Hematopoietic multipotent progenitor cell treated with erythropoietin and hydrocortisone succinate and interleukin-3 and kit ligand, for 4 days (in vitro differentiated cells): ENCODE data around the gene HBP1.
"Not testable (repeated sequence)": the region's sequence is repeated elsewhere in the genome, so short reads cannot be mapped to it uniquely, and the experiment has no call there.

Source experiments
- DNase-seq: peaks from one replicate; pipeline ENCODE4 v3.0.0-alpha.2; 2015

The HBP1 gene

GRCh38 chr7:107186240-107186639, 17.4 kb downstream of the HBP1 start:
- DNase-seq, result no peak

GRCh38 chr7:107187774-107188173, 19.0 kb downstream of the HBP1 start:
- DNase-seq, result no peak

DNA sequence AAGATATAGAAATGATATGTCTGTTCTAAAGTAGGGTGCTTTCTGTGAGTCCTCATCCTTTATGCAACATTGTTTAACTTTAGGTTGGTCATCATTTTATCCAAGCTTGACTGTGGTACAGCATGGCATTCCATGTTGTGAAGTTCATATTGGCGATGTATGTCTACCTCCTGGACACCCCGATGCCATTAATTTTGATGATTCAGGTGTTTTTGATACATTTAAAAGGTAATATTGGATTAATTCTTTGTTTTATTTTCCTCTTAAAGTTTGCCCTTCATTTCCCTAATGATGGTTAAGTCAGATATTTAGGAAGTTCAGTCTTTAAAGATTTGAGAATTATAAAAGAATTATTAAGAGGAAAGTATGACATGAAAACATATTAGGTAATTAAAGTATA, 21.3 kb downstream of the HBP1 start:
- no peak for DNase-seq

DNA sequence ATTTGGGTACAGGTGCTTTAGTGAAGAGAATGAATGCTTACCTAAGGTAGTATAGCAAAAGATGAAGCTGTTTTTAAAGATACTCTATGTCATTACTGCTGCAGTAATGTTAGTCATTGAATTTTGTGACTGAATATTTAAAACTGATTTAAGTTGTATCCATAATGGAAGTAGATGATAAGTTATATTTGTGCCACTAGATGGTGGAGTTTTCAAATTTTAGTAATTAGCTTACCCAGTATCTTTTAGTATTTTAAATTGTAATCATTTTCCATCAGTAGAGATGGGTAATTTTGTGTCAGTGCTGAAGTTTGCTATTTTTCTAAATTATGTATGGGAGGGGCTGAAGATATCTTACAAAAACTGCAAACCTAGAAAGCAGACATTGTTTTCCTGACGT, 25.2 kb downstream of the HBP1 start:
- peak; percentile 37 for DNase-seq

- no peak for DNase-seq
These were observed 28.2 kb downstream of the HBP1 start for GRCh38 chr7:107196834-107197610.

- DNase-seq, result peak; percentile 68
These were observed 33.1 kb downstream of the HBP1 start for GRCh38 chr7:107201795-107202450.

DNA sequence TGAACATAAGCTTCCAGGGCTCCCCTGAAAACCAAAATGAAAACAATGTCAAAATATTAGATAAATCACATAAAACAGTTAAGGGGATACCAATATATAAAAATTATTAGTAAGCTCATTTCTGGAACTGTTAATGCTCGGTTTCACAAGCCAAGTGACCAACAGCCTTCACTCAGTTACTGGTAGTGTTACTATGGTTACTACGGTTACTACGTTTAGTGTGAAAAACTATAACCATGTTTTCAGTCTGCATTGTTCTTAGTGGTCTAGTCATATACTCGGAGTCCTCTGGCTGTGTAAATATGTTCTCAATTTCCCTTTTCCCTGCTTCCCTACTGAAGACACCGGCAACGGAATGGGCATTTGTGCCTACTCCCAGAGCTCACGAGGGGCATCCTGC, 34.8 kb downstream of the HBP1 start:
- DNase-seq, result no peak

- DNase-seq, result no peak
These were observed 37.3 kb downstream of the HBP1 start for GRCh38 chr7:107206136-107206535.

DNA sequence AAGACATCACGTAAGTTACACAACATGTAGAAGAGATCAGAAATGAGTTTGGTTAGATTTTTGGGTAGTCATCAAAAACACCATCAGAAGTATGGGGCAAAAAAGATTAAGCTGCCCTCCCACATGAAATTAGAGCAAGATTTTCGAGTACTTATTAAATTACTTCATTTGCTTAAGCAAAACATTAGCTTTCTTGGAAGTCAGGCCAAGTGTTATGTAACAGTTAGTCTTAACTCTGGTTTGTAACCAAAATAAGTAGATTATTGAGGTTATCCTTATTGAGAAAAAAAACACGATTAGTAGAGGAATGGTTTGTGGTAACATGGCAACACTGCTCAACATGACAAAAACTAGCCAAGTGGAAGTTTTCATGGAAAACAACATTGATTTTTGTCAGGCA, 37.9 kb downstream of the HBP1 start:
- DNase-seq, result no peak

DNA sequence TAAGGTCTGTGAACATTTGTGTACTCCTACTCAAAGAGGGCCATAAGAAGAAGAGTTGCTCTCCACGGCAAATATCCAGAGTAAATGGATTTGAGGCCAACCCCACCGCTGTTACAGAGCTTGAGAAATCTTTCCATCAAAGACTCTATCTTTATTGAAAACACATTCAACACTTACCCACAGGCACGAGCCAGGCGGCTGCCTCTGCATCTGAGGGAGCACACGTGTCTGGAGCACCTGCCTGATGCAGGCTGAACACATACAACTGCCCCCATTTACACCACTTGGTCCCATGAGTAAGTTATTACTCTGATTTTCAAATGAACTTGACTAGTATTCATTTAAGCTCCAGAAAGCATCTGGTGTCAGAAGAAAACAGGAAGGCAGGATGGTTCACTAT, 38.7 kb downstream of the HBP1 start:
- no peak for DNase-seq

DNA sequence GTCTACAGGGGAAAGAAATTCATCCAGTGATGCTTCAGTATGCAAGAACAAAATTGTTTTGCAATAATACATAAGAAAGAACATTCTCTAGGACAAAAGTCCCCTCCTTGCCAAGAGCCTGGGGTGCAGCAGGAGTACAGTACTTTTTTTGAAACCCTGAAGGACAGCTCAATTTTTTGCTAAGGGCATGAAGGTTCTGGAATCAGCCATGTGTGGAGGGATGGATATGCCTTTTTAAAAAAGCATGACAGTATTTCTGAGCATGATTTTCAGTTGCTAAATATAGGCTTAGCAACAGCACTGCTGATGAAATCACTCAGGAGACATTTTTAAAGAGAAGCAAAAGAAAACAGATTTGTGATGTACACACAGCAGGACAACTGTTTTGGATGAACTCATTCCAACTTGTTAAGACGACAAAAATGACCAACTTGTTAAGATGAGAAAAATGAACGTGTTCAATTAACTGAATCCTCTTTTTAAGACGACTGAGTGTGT, 39.3 kb downstream of the HBP1 start:
- no peak for DNase-seq

DNA sequence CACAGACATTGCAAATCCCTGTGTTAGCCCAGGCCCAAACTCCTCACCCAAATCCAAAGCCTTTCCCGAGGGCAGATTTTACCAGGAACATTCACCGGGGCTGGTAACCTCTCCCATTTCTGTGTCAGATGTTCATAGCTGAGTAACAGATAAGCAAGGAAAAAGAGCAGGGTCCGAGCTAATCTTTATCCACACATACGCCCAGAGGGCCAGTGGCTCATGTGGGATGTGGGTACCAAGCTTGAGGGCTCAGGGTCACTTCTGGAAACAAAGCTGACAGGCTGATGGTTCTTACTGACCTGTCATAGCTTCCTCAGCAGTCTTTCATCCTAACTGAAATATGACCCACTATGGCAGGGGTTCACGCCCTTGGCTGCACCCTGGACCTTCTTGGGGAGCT, 39.8 kb downstream of the HBP1 start:
- DNase-seq, result no peak

GRCh38 chr7:107209565-107209964, 40.8 kb downstream of the HBP1 start:
- DNase-seq, result no peak

DNA sequence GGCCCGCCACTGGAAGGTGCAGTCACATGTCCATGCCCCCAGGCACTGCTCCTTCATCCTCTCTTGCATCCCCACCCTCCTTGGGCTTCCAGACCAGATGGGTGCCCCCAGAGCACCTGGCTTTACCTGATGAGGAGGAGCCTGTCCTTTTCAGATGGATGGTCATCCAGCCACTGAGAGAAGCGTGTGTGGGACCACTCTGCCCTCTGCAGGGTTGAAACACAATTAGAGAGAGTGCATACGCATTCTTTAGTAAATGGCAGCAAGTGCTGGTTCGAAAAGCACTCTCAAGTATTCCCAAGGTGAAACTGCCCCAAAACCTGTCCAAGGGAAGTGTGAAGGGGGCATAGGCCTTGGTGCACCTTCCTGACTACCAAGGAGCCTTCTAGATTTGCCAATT, 41.6 kb downstream of the HBP1 start:
- no peak for DNase-seq

- no peak for DNase-seq
These were observed 43.9 kb downstream of the HBP1 start for GRCh38 chr7:107212725-107213124.

GRCh38 chr7:107213193-107213788, 44.5 kb downstream of the HBP1 start:
- DNase-seq, result no peak

DNA sequence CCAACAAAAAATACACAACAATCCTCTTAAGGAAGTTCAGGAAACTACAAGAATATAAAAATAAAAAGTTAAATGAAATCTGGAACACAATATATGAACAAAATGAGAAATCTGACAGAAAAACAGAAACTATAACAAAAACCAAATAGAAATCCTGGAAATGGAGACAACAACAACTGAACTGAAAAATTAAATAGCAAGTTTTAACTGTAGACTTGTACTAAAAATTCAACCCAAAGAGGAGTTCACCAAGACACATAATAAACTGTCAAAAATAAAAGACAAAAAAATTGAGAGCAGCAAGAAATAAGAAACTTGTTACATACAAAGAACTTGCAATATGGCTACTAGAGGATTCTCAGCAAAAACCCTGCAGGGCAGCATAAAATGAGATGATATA, 45.1 kb downstream of the HBP1 start:
- DNase-seq, result no peak

DNA sequence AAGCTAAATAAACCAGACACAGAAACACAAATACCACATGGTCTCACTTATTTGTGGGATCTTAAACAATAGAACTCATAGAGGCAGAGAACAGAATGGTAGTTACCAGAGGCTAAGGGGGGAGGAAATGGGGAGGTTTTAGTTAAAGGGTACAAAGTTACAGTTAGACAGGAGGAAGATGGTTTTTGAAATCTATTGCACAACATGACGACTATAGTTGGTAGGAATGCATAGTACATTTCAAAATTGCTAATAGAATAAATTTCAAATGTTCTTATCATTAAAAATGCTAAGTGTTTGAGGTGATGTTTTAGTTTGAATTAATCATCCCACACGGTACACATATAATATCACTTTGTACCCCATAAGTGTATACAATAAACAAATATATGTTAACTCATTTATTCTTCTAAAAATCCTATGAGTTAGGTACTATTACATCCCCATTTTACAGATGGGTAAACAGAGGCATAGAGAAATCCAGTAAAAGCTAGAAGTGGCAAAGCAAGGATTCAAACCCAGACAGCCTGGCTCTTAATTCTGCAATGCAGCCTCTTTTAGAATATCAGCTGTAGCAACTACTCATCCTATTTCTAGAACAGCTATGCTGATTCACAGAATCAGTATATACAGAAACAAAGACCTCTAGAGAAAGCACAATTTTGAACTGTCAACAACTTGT, 50.9 kb downstream of the HBP1 start:
- DNase-seq, result no peak

GRCh38 chr7:107220356-107220755, 51.6 kb downstream of the HBP1 start:
- DNase-seq, result no peak

DNA sequence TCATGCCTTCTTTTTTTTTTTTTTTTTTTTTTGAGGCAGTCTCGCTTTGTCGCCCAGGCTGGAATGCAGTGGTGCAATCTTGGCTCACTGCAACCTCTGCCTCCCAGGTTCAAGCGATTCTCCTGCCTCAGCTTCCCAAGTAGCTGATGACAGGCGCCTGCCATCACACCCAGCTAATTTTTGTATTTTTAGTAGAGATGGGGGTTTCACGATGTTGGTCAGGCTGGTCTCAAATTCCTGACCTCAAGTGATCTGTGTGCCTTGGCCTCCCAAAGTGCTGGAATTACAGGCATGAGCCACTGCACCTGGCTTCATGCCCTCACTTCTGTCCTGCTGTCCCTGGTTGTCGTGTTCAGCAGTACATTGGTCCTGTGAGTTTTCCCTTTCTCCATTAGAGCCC, 52.0 kb downstream of the HBP1 start:
- not testable (repeated sequence) for DNase-seq

DNA sequence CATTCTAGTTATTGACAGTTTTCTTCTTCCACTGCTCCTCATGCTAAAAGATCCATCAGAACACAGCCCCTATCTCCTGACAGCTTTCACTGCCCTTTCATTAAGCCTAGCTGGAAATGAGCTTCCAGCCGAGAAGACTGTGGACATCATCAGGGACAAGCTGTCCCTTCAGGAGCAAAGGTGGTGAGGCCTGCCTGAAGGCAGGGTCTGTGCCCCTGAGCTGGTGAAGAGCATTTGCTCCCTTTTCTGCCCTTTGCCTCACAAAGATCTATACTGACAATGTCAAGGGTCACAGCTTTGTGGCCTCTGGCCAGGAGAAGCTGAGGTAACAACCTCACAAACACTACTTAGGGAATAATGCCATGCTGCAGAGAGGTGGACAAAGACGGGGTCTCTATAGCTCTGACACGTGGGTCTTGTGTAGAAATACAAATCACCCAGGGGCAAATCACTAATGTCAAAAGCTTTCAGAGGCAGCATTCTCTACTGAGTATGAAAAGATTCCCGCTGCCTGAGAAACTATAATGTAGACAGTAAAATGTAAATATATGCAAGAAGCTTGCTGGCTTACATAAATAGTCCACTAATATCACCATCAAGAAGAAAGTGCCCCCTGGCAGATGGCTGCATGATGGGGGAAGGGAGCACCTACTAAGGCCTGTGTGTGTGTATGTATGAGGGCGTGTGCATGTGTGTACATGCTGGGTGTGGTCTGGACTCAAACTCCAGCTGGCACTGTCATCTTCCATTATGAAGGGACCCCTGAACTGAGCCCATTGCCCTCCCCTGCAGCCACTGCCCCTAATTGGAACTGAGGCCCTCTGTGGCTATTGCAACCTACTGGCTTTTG, 55.8 kb downstream of the HBP1 start:
- no peak for DNase-seq

DNA sequence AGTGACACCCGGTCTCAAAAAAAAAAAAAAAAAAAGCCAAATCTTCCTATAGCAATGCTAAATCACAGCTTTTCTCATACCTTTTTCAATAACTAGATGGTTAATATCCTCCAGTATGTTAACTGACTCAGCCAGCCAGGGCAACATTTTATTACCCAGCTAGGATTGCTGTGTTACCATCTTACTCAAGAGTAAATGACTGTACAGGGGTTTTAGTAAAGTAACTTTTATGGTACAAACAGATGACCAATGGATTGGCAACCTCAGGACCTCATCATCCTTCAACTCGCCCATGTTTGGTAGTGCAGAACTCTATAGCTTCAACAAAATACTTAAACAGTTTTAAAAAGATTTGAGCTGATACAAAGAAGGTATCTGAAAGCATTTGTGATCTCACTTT, 59.5 kb downstream of the HBP1 start:
- DNase-seq, result no peak

GRCh38 chr7:107230334-107230733, 61.5 kb downstream of the HBP1 start:
- DNase-seq, result no peak
